ENCODE results near the gene TNKS1BP1.

DNA sequence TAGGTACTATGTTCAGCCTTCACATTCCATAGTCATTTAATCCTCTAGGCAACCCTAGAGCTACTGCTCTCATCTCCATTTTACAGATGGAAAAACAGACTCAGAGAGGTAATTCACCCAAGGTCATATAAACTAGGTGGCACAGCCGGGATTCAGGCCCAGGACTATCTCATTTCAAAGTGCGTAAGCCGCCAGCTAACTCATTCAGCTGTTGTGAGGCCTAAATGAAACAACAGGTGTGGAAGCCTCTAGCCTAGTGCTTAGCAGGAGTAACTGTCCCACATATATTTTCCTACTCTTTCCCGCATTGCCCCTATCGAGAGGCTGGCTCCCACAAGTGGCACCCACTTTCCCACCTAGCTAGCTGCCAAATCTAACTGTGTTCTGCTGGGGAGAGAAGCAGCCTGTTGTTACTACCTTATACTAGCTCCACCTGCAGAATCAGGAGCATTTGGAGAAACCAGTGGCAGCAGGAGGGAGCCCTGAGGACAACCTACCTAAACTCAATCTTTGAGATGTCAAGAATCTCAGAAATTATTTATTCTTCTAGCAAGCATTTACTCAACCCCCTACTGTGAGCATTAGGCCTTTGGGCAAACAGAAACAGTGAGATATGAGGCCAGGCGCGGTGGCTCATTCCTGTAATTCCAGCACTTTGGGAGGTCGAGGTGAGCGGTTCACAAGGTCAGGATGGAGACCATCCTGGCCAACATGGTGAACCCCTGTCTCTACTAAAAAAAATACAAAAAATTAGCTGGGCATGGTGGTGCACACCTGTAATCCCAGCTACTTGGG, 35.3 kb upstream of the TNKS1BP1 start:
- TF ChIP-seq CTCF (IDR thresholded peaks at IDR 0.05; ENCODE audit: borderline replicate concordance, extremely low read depth, low read length, poor library complexity, severe bottlenecking) (no peak), EZH2 (IDR thresholded peaks at IDR 0.05; ENCODE audit: borderline replicate concordance, low read depth, low read length, severe bottlenecking) (no peak)

Measured in DND-41 (cell line).